ENCODE measurements around the gene TPCN1.

TPCN1 gene

DNA sequence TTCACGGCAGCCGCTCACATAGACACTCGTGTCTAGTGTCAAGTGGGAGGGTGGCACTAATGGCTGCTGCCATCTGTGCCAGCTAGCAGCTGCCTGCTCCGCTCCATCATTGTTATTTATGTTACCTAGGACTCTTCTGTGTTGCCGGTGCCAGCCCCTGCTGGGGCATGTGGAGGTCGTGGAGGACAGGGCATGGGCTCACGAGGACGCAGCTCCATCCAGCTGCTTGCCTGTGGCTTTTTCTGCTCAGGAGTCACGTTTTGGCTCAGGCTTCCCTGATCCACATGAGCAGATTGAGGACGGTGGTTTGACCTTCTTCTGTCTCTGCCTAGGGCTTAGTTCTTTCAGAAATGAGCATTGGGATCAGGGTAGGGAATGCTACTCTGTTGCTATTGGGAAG lies 31.2 kb downstream of the TPCN1 start:
- DNase-seq (ENCODE audit: low spot score in 2 of 2) = no peak
- H3K27ac Mint-ChIP-seq (ENCODE audit: low read depth) = no peak overlapping the region
- no peak overlapping the region for H3K4me3 Mint-ChIP-seq
- H3K27me3 Mint-ChIP-seq = no peaks in the 10 kb centered on the region
- H3K9me3 Mint-ChIP-seq = no peaks in the 10 kb centered on the region
- no peaks in the 10 kb centered on the region for H3K4me1 Mint-ChIP-seq
- H3K36me3 Mint-ChIP-seq (ENCODE audit: insufficient read depth) = peaks cover 2% of the 10 kb centered on the region
- ATAC-seq (replicated peaks; ENCODE audit: extremely low read depth, poor library complexity, severe bottlenecking) = no peak

DNA sequence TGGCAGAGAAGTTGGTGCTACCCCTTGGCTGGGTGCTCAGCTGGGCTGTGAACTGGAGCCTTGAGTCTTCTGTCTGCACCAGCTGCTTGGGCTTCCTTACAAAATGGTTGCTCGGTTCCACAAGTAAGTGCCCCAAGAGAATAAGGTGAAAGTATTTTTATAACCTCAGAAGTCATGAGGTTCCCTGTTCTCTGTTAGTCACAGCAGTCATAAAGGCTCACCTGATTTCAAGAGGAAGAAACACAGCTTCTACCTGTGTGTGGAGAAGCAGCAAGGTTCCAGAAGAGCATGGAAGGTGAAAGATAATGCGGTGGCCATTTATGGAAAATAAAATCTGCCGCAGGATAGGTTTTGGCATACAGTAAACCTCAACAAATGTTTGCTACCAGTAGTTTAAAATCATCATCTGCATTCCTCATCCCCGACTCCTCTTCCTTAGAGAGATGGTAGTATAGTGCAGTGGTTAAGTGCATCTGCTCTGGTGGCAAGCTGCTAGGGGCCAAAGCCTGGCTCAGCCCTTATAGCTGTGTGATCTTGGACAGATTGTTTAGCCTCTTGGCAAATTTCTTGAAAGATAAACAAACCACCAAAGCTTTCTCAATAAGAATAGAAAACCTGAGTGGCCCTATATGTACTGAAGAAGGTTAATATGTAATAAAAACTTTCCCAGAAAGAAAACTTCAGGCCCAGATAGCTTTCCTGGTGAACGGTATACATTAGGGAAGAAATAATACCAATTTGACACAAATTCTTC lies 32.4 kb downstream of the TPCN1 start:
- H3K27me3 Mint-ChIP-seq = no peaks in the 10 kb centered on the region
- no peaks in the 10 kb centered on the region for H3K9me3 Mint-ChIP-seq
- H3K4me3 Mint-ChIP-seq = no peak overlapping the region
- peaks cover 2% of the 10 kb centered on the region for H3K36me3 Mint-ChIP-seq (ENCODE audit: insufficient read depth)
- ATAC-seq (replicated peaks; ENCODE audit: extremely low read depth, poor library complexity, severe bottlenecking) (no peak), DNase-seq (ENCODE audit: low spot score in 2 of 2) (no peak)
- H3K27ac Mint-ChIP-seq (ENCODE audit: low read depth) = no peak overlapping the region
- no peaks in the 10 kb centered on the region for H3K4me1 Mint-ChIP-seq

- no peak for ATAC-seq (replicated peaks; ENCODE audit: extremely low read depth, poor library complexity, severe bottlenecking)
- Mint-ChIP-seq H3K9me3 (no peaks in the 10 kb centered on the region), H3K4me3 (no peak overlapping the region), H3K36me3 (ENCODE audit: insufficient read depth) (peaks cover 2% of the 10 kb centered on the region), H3K27me3 (no peaks in the 10 kb centered on the region), H3K4me1 (peaks cover under 1% of the 10 kb centered on the region), H3K27ac (ENCODE audit: low read depth) (no peak overlapping the region)
- DNase-seq (ENCODE audit: low spot score in 2 of 2) = no peak
Measured at GRCh38 chr12:113254298-113254697, 33.0 kb downstream of the TPCN1 start.

GRCh38 chr12:113257564-113257963 lies 36.3 kb downstream of the TPCN1 start:
- DNase-seq (ENCODE audit: low spot score in 2 of 2) (no peak), ATAC-seq (replicated peaks; ENCODE audit: extremely low read depth, poor library complexity, severe bottlenecking) (no peak)
- Mint-ChIP-seq H3K9me3 (no peaks in the 10 kb centered on the region), H3K27me3 (no peaks in the 10 kb centered on the region), H3K27ac (ENCODE audit: low read depth) (no peak overlapping the region), H3K4me3 (no peak overlapping the region), H3K36me3 (ENCODE audit: insufficient read depth) (peaks cover under 1% of the 10 kb centered on the region), H3K4me1 (peaks cover 21% of the 10 kb centered on the region)

DNA sequence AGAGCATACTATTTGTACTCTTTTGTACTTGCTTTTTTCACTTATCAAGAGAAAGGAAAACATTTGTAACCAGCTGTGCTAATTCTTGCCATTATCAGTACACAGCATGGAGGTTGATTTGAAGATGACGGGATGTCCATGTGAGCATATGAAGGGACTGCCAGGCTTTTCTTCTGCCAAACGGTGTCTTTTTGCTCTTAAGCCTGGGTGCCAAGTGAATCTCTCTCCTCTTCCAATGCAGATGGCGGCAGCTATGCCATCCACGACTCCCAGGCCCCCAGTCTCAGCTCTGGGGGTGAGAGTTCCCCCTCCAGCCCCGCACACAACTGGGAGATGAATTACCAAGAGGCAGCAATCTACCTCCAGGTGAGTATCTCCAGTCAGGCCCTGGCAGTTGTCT lies 38.9 kb downstream of the TPCN1 start:
- Mint-ChIP-seq H3K27ac (ENCODE audit: low read depth) (peak overlapping the region; percentile 6), H3K4me1 (peaks cover 21% of the 10 kb centered on the region), H3K27me3 (no peaks in the 10 kb centered on the region), H3K36me3 (ENCODE audit: insufficient read depth) (peaks cover 4% of the 10 kb centered on the region), H3K9me3 (no peaks in the 10 kb centered on the region), H3K4me3 (no peak overlapping the region)
- DNase-seq (ENCODE audit: low spot score in 2 of 2) (no peak), ATAC-seq (replicated peaks; ENCODE audit: extremely low read depth, poor library complexity, severe bottlenecking) (no peak)

GRCh38 chr12:113260636-113261300 lies 39.5 kb downstream of the TPCN1 start:
- Mint-ChIP-seq H3K27me3 (no peaks in the 10 kb centered on the region), H3K4me1 (peaks cover 21% of the 10 kb centered on the region), H3K27ac (ENCODE audit: low read depth) (no peak overlapping the region), H3K36me3 (ENCODE audit: insufficient read depth) (peaks cover 4% of the 10 kb centered on the region), H3K9me3 (no peaks in the 10 kb centered on the region), H3K4me3 (no peak overlapping the region)
- ATAC-seq (replicated peaks; ENCODE audit: extremely low read depth, poor library complexity, severe bottlenecking) (no peak), DNase-seq (ENCODE audit: low spot score in 2 of 2) (no peak)

DNA sequence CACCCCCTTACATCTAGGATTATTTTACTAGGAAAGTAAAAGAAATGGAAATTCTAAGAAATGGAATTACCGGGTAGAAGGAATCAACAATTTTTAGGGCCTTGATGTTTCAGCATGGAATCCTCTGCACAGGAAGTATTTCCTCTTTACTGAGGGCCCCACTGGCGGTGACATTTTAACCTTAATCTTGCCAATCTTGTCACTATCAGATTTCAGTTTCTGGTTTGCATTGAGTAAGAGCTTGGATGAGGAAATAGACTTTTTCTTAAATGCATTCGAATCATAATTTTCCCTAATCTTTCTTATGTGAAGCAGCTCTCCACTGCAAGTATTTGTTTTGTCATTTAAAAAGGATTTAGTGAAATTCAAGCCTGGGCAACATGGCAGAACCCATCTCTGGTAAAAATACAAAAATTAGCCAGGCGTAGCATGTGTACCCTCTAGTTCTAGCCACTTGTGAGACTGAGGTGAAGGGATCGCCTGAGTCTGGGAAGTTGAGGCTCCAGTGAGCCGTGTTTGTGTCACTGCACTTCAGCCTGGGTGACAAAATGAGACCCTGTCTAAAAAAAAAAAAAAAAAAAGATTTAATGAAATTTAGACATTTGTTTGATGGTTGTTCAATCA lies 40.7 kb downstream of the TPCN1 start:
- Mint-ChIP-seq H3K27me3 (no peaks in the 10 kb centered on the region), H3K4me1 (peaks cover 21% of the 10 kb centered on the region), H3K36me3 (ENCODE audit: insufficient read depth) (peaks cover 6% of the 10 kb centered on the region), H3K9me3 (no peaks in the 10 kb centered on the region), H3K27ac (ENCODE audit: low read depth) (peak overlapping the region; percentile 41), H3K4me3 (peak overlapping the region; percentile 32)
- DNase-seq (ENCODE audit: low spot score in 2 of 2) = no peak
- ATAC-seq (replicated peaks; ENCODE audit: extremely low read depth, poor library complexity, severe bottlenecking) = no peak

DNA sequence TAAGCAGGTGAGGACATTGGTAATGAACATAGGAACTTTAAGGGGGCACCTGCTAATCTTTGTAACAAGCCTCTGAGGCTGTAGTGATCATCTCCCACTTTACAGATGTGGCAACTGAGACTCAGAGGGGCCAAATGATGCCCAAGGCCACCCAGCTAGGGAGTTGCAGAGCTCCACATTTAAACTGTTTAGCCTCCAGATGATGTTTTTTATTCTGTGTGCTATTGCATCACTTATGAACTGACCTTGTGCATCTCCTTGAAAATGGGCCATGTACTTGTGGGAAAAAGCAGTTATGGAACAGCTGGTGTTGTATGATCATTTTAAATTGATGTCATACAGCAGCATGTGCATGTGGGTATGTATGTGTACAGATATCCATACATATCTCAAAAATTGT lies 41.4 kb downstream of the TPCN1 start:
- peaks cover 6% of the 10 kb centered on the region for H3K36me3 Mint-ChIP-seq (ENCODE audit: insufficient read depth)
- DNase-seq (ENCODE audit: low spot score in 2 of 2) = no peak
- no peaks in the 10 kb centered on the region for H3K27me3 Mint-ChIP-seq
- H3K27ac Mint-ChIP-seq (ENCODE audit: low read depth) = peak overlapping the region; percentile 41
- no peak for ATAC-seq (replicated peaks; ENCODE audit: extremely low read depth, poor library complexity, severe bottlenecking)
- no peaks in the 10 kb centered on the region for H3K9me3 Mint-ChIP-seq
- peaks cover 21% of the 10 kb centered on the region for H3K4me1 Mint-ChIP-seq
- no peak overlapping the region for H3K4me3 Mint-ChIP-seq

DNA sequence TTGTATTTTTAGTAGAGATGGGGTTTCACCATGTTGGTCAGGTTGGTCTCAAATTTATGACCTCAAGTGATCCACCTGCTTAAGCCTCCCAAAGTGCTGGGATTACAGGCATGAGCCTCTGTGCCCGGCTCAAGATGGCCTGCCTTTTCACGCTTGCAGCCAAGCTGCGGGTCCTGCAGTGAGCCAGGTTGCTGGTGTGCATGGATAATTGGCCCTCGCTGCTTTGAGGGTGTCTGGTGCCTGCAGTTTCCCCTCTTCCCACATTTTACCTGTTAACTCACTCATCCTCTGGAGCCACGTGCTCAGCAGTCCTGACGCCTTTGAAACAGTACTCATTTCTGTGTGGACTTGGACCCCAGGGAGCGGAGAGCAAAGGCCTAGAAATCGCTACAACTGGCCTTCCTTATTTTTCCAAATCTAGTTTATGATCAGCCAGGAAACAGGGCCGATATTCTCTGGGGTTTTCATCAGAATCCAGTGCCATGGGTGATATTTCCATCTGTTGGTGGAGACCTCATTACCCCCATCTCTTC lies 42.2 kb downstream of the TPCN1 start:
- H3K27ac Mint-ChIP-seq (ENCODE audit: low read depth) = no peak overlapping the region
- no peak for DNase-seq (ENCODE audit: low spot score in 2 of 2)
- no peak for ATAC-seq (replicated peaks; ENCODE audit: extremely low read depth, poor library complexity, severe bottlenecking)
- peaks cover 8% of the 10 kb centered on the region for H3K36me3 Mint-ChIP-seq (ENCODE audit: insufficient read depth)
- H3K9me3 Mint-ChIP-seq = no peaks in the 10 kb centered on the region
- no peaks in the 10 kb centered on the region for H3K27me3 Mint-ChIP-seq
- peaks cover 21% of the 10 kb centered on the region for H3K4me1 Mint-ChIP-seq
- no peak overlapping the region for H3K4me3 Mint-ChIP-seq

- H3K9me3 Mint-ChIP-seq = no peaks in the 10 kb centered on the region
- H3K27ac Mint-ChIP-seq (ENCODE audit: low read depth) = no peak overlapping the region
- no peak overlapping the region for H3K4me3 Mint-ChIP-seq
- peaks cover 15% of the 10 kb centered on the region for H3K36me3 Mint-ChIP-seq (ENCODE audit: insufficient read depth)
- DNase-seq (ENCODE audit: low spot score in 2 of 2) (no peak), ATAC-seq (replicated peaks; ENCODE audit: extremely low read depth, poor library complexity, severe bottlenecking) (no peak)
- no peaks in the 10 kb centered on the region for H3K27me3 Mint-ChIP-seq
- H3K4me1 Mint-ChIP-seq = peaks cover 10% of the 10 kb centered on the region
Measured at GRCh38 chr12:113266106-113266895, 45.0 kb downstream of the TPCN1 start.

DNA sequence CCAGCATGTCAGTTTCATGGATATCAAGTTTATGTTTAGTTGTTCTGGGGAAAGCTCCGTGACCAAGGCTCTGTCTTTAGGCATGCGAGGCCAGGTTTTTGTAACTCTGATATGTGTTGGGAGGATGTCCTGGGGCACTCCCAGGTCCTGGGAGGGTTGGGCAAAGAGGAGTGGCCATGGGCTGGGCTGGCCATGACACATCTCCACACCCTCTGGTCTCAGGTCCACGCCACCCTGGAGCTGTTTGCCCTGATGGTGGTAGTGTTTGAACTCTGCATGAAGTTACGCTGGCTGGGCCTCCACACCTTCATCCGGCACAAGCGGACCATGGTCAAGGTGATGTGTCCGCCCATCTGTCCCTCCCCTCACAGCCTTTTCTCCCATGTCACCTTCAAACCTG lies 46.4 kb downstream of the TPCN1 start:
- no peaks in the 10 kb centered on the region for H3K27me3 Mint-ChIP-seq
- no peak overlapping the region for H3K4me3 Mint-ChIP-seq
- ATAC-seq (replicated peaks; ENCODE audit: extremely low read depth, poor library complexity, severe bottlenecking) = no peak
- no peaks in the 10 kb centered on the region for H3K9me3 Mint-ChIP-seq
- no peak for DNase-seq (ENCODE audit: low spot score in 2 of 2)
- peaks cover under 1% of the 10 kb centered on the region for H3K4me1 Mint-ChIP-seq
- no peak overlapping the region for H3K27ac Mint-ChIP-seq (ENCODE audit: low read depth)
- peaks cover 21% of the 10 kb centered on the region for H3K36me3 Mint-ChIP-seq (ENCODE audit: insufficient read depth)

DNA sequence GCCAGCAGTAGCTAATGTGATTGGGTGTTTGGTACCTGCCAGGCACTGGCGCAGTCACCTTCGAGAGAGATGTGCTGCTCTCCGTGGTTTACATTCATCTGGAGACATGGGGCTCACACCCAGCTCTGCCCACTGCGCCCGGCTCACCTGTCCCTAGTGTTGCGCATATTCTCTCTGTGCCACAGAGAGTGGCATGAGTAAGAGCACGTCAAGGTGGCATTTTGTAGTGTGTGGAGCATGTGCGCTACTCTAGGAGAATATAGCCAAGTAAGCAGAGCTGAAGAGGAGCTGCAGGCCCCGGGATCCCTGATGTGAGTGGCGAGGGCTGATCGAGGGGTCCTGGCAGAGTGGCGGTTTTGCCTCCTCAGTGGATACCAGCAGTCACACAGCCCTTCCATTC lies 46.9 kb downstream of the TPCN1 start:
- H3K9me3 Mint-ChIP-seq = no peaks in the 10 kb centered on the region
- no peaks in the 10 kb centered on the region for H3K4me1 Mint-ChIP-seq

More for the DNA sequence above, 46.9 kb downstream of the TPCN1 start:
- H3K4me3 Mint-ChIP-seq = no peak overlapping the region
- ATAC-seq (replicated peaks; ENCODE audit: extremely low read depth, poor library complexity, severe bottlenecking) = no peak
- H3K36me3 Mint-ChIP-seq (ENCODE audit: insufficient read depth) = peaks cover 21% of the 10 kb centered on the region
- H3K27ac Mint-ChIP-seq (ENCODE audit: low read depth) = no peak overlapping the region
- DNase-seq (ENCODE audit: low spot score in 2 of 2) = no peak
- no peaks in the 10 kb centered on the region for H3K27me3 Mint-ChIP-seq

All from central memory CD8-positive, alpha-beta T cell (primary cell).